Transverse colon (tissue), 4 donors: ENCODE results near the gene DNAJC8. TPM values are rescaled to one million over a fixed set of nuclear protein-coding genes. Genes with fewer than 3 reads are reported as not detected.

Experiments
- DNase-seq: peaks from one replicate; pipeline ENCODE4 v3.0.0-alpha.2; 2019
- H3K27ac ChIP-seq, 4 donors: fragments of 200-600 bp; sonication (generic); 2 replicates each; pipeline ENCODE4 v1.5.1; 2016 to 2018; ENCODE audit warnings: inconsistent platforms in 4 of 4
- H3K27me3 ChIP-seq: fragments of 200-600 bp; sonication (generic); 2 replicates; pipeline ENCODE4 v1.5.1; 2017; ENCODE audit warnings: inconsistent platforms
- H3K36me3 ChIP-seq, 4 donors: fragments of 200-600 bp; sonication (generic); 2 replicates each; pipeline ENCODE4 v1.5.1; 2017 to 2019; ENCODE audit warnings: inconsistent platforms in 4 of 4
- H3K4me1 ChIP-seq, 4 donors: fragments of 200-600 bp; sonication (generic); 2 replicates each; pipeline ENCODE4 v1.5.1; 2017 to 2020; ENCODE audit warnings: inconsistent platforms in 4 of 4
- H3K4me3 ChIP-seq, 4 donors: fragments of 200-600 bp; sonication (generic); 1 replicate in 1 of 4; 2 replicates in 3 of 4; pipeline versions ENCODE4 v1.5.1 to v1.6.1; 2017 to 2019; ENCODE audit warnings: inconsistent platforms in 4 of 4
- H3K9me3 ChIP-seq, 2 donors: fragments of 200-600 bp; sonication (generic); 2 replicates each; pipeline ENCODE4 v1.5.1; 2017 to 2019; ENCODE audit warnings: inconsistent platforms in 2 of 2
- EP300 ChIP-seq: sonication (generic); formaldehyde crosslinking; IDR thresholded peaks from one replicate; pipeline ENCODE4 v1.6.1; 2017; ENCODE audit warnings: antibody characterized with exemption, low read depth
- POLR2A ChIP-seq: fragments of 450-650 bp; IDR thresholded peaks from one replicate; pipeline ENCODE4 v1.6.1; 2016; ENCODE audit warnings: antibody characterized with exemption, mild to moderate bottlenecking, moderate library complexity
- POLR2AphosphoS5 ChIP-seq, 3 donors: sonication (generic); formaldehyde crosslinking; IDR thresholded peaks; one replicate each; pipeline ENCODE4 v1.6.1; 2016; ENCODE audit warnings: antibody characterized with exemption in 3 of 3
- WGBS, 2 donors: methylation state at CpG; one replicate each; pipeline ENCODE4 v1.1.5; 2018; ENCODE audit warnings: low coverage in 1 of 2; 5-methylcytosine and 5-hydroxymethylcytosine counted together
- in situ Hi-C, 4 donors: fragments of 200-750 bp; cut with MboI; loops; one replicate each; pipeline versions ENCODE4 v1.15.0 to v1.15.1; 2017; ENCODE audit warnings: low sequenced_read_pairs in 3 of 4, low pct_ligation_motif_present in 1 of 4, low pct_unique_long_range_greater_than_20kb in 1 of 4
- intact Hi-C: fragments of 100-400 bp; cut with DNase I; formaldehyde crosslinking; loops from one replicate; pipeline ENCODE4 v1.15.1; 2023; ENCODE audit warnings: low total_unique reads
- total RNA-seq, 4 donors: library from RNA; depleted of rRNA; stranded (reverse); fragments of >200 nt; gene quantifications; one replicate each; pipeline ENCODE4 v1.1.0, GENCODE V29; 2016
- TF ChIP-seq, protein P1 (sequence below), 5 experiments: fragments of 200-600 bp in 3 of 5; fragments of 450-650 bp in 2 of 5; sonication (generic) in 3 of 5; IDR thresholded peaks; 1 replicate in 2 of 5; 2 replicates in 3 of 5; pipeline ENCODE4 v1.5.1; 2016 to 2017; ENCODE audit warnings: antibody characterized with exemption in 5 of 5, inconsistent platforms in 3 of 5, mild to moderate bottlenecking in 2 of 5, moderate library complexity in 1 of 5

DNAJC8 gene
- total RNA-seq, 4 donors from 2014 or later = 33.3 to 68.7 (median 46.8) TPM

- H3K4me3 ChIP-seq = peak overlapping the region; percentile 36 to 82 (median 54)
- H3K9me3 ChIP-seq = no peaks in the 10 kb centered on the region
- intact Hi-C loops (no loop called here), in situ Hi-C loops (loop anchor here in 1 of 4 donors (25.0 kb wide), 1 partner anchor 266 kb away; the partner anchor contains the start of gene RCC1)
- H3K27ac ChIP-seq = peak overlapping the region; percentile 89 to 95 (median 91)
- no peaks in the 10 kb centered on the region for H3K27me3 ChIP-seq
- peak; percentile 38 for DNase-seq
- TF ChIP-seq, protein P1, sequence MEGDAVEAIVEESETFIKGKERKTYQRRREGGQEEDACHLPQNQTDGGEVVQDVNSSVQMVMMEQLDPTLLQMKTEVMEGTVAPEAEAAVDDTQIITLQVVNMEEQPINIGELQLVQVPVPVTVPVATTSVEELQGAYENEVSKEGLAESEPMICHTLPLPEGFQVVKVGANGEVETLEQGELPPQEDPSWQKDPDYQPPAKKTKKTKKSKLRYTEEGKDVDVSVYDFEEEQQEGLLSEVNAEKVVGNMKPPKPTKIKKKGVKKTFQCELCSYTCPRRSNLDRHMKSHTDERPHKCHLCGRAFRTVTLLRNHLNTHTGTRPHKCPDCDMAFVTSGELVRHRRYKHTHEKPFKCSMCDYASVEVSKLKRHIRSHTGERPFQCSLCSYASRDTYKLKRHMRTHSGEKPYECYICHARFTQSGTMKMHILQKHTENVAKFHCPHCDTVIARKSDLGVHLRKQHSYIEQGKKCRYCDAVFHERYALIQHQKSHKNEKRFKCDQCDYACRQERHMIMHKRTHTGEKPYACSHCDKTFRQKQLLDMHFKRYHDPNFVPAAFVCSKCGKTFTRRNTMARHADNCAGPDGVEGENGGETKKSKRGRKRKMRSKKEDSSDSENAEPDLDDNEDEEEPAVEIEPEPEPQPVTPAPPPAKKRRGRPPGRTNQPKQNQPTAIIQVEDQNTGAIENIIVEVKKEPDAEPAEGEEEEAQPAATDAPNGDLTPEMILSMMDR (IDR thresholded peaks at IDR 0.05) = no peak
- peak in 2 of 3 donors; percentile 10 to 67 for TF ChIP-seq POLR2AphosphoS5 (IDR thresholded peaks at IDR 0.05)
- peaks cover 26 to 81% (median 46%) of the 10 kb centered on the region in 4 donors for H3K4me1 ChIP-seq
- 4 to 6% methylated on average over 10 to 11 of the region's 11 CpGs for WGBS, 2 donors
- no peaks in the 10 kb centered on the region for H3K36me3 ChIP-seq
These were observed 13.6 kb upstream of the DNAJC8 start for GRCh38 chr1:28246427-28246832.

- no peaks in the 10 kb centered on the region for H3K36me3 ChIP-seq
- H3K27ac ChIP-seq = peak overlapping the region; percentile 89 to 95 (median 91)
- no peak for TF ChIP-seq POLR2A
- TF ChIP-seq, protein P1 (IDR thresholded peaks at IDR 0.05) = no peak
- no peak for TF ChIP-seq EP300
- no peak for TF ChIP-seq POLR2AphosphoS5 (IDR thresholded peaks at IDR 0.05)
- H3K4me3 ChIP-seq = no peak overlapping the region
- H3K27me3 ChIP-seq = no peaks in the 10 kb centered on the region
- WGBS, 2 donors = 66 to 74% methylated on average over 3 to 13 of the region's 13 CpGs
- peaks cover 26 to 70% (median 43%) of the 10 kb centered on the region in 4 donors for H3K4me1 ChIP-seq
- intact Hi-C loops (no loop called here), in situ Hi-C loops (loop anchor here in 1 of 4 donors (25.0 kb wide), 1 partner anchor 268 kb away; the partner anchor contains the start of gene RCC1)
- H3K9me3 ChIP-seq = no peaks in the 10 kb centered on the region
- peak; percentile 36 for DNase-seq
These were observed 11.9 kb upstream of the DNAJC8 start for GRCh38 chr1:28244549-28245251.

- Histone ChIP-seq H3K9me3 (no peaks in the 10 kb centered on the region), H3K27ac (peak overlapping the region; percentile 89 to 95 (median 91)), H3K36me3 (no peaks in the 10 kb centered on the region), H3K4me3 (no peak overlapping the region), H3K4me1 (peaks cover 22 to 61% (median 36%) of the 10 kb centered on the region in 4 donors), H3K27me3 (no peaks in the 10 kb centered on the region)
- peak in 2 of 3 donors; percentile 23 to 28 for TF ChIP-seq POLR2AphosphoS5 (IDR thresholded peaks at IDR 0.05)
- no peak for TF ChIP-seq EP300
- in situ Hi-C loops = loop anchor here in 1 of 4 donors (25.0 kb wide), 1 partner anchor 269 kb away; the partner anchor contains the start of gene RCC1
- intact Hi-C loops = no loop called here
- peak; percentile 25 for DNase-seq
- 68 to 86% methylated on average over 2 of the region's 2 CpGs for WGBS, 2 donors
These were observed 11.0 kb upstream of the DNAJC8 start for GRCh38 chr1:28243685-28244311.

DNA sequence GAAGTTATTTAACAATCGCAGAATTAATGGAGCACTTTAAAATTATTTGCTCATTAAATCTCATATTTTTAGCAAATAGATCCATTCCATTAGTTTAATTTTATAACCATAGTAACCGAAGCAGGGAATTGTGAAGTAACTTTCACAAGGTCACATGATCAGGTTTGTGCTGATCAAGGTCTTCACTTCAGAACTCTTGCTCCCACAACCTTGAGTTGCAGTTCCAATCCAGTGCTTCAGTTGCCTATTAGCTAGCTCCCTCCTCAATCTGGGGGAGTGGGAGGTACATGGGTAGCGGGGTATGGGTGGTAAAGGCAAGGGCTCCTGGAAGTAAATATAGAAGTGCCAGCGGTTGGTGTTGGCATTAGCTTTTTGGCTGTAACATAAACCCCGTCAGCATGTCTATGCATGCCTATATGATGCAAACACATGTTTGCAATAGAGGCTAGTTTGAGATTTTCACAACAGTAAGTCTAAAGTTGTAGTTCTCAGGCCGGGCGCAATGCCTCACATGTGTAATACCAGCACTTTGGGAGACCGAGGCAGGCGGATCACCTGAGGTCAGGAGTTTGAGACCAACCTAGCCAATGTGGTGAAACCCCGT lies 8.9 kb upstream of the DNAJC8 start:
- Histone ChIP-seq H3K27me3 (no peaks in the 10 kb centered on the region), H3K4me1 (peaks cover 14 to 62% (median 35%) of the 10 kb centered on the region in 4 donors), H3K9me3 (no peaks in the 10 kb centered on the region), H3K36me3 (no peaks in the 10 kb centered on the region), H3K27ac (no peak overlapping the region), H3K4me3 (no peak overlapping the region)
- DNase-seq = no peak
- intact Hi-C loops (no loop called here), in situ Hi-C loops (loop anchor here in 1 of 4 donors (25.0 kb wide), 1 partner anchor 271 kb away; the partner anchor contains the start of gene RCC1)
- TF ChIP-seq EP300 = no peak
- no peak for TF ChIP-seq POLR2A
- no peak for TF ChIP-seq POLR2AphosphoS5 (IDR thresholded peaks at IDR 0.05)
- TF ChIP-seq, protein P1 (IDR thresholded peaks at IDR 0.05) = no peak
- WGBS, 2 donors = 81 to 90% methylated on average over 2 to 10 of the region's 10 CpGs
